SIG-M5 treated with dmso at 0.1 percent for 504 hours (cell line): ENCODE results near the gene SLC52A3.

ENCODE experiments used
- DNase-seq: peaks from one replicate; lab custom pipeline; 2025; ENCODE audit not compliant: unreplicated experiment; lab: John Stamatoyannopoulos, UW

SLC52A3 gene

DNA sequence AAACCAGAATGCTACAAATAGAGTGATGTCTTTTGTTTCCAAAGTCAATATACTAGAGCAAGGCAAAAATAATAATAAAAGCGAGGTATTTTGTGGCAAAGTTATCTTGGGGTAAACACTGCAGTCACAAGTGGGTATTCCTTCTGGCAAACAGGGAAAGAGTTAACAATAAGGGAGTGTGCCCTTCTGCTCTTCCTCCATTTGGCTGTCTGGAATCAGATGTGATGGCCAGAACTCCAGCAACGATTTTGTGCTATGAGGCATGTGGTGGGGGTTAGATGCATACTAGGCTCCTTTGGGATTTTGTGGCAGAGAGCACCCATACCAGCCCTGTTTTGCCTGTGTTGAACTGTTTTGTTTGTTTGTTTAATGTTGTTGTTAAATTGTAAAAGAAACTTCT, 2.4 kb upstream of the SLC52A3 start:
- DNase-seq = no peak

DNA sequence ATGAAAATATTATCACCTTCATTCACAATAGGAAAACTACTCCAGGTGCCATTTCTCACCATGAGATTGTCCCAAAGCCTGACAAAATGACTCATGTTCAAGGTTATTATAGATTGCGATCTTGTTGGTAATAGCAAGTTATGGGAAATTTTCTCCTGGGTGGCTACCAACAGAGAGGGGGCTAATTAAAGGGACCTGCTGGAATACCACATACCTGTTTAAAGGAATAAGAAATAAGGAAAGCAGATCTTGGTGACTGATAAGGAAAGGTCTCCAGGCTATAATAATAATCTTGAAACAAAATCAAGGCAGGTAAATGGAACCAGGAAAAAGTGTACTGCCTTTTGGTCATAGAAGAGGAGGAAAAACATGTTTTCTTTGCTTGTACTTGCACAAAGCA, 1.4 kb downstream of the SLC52A3 start:
- DNase-seq = no peak

DNA sequence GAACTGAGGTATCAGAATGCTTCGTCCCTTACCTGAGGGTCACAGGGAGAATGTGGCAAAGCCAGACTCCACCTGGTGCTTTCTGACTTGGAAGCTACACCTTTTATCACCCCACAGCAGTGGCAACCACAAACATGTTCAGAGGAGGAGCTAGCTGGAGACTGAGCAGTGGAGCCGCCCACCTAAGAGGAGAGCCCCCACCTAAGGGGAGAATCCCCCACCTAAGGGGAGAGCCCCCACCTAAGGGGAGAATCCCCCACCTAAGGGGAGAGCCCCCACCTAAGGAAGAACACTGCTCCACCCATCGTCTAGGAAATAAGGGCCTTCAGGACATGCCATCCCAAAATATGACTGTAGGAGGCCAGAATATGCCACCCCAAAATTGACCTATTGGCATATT, 4.0 kb downstream of the SLC52A3 start:
- DNase-seq = no peak

DNA sequence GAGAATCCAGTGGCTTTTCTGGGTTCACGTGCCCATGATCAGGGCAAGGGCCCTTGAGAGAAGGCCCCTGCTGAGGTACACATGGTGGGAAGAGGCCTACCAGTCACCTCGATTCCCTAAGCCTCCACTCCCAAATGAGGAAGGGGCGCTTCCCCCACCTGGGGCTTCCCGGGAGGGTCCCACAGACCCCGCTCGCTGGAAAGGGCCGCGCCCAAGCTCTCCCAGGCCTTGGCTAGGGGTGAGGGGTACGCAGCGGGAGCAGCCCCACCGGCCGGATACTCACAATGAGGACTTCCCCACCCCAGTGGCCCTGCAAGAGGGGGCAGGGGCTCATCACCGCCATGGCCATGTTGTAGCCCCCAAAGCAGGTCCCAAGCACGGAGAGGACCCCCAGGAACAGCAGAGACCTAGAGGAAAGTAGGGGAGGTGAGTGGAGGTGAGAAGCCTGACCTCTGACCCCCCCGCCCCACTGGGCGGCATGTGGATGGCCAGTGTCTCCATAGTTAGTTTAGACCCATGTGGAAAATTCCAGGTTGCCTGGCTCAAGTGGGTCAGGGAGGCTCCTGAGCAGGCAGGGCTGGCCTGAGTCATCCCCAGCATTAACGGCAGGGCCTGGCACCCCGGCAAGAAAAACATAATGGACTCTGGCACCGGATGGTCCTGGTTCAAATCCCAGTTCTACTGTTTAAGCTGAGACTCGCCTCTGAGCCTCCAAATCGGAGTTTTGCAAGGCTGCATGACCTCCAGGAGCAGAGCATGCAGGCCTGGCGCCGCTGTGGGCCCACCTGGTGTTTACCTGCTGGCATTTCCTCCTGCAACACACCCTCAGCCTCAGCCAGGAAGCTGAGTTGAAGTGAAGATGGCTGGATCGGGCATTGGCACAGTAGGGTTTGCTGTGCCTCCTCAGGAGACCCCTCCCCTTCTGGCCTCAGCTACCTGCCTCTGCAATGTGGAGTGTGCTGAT, 6.6 kb downstream of the SLC52A3 start:
- no peak for DNase-seq

GRCh38 chr20:760751-761417, 7.4 kb downstream of the SLC52A3 start:
- no peak for DNase-seq

GRCh38 chr20:757506-757905, 10.8 kb downstream of the SLC52A3 start:
- no peak for DNase-seq

- no peak for DNase-seq
Observed at GRCh38 chr20:755941-756340, 12.4 kb downstream of the SLC52A3 start.

DNA sequence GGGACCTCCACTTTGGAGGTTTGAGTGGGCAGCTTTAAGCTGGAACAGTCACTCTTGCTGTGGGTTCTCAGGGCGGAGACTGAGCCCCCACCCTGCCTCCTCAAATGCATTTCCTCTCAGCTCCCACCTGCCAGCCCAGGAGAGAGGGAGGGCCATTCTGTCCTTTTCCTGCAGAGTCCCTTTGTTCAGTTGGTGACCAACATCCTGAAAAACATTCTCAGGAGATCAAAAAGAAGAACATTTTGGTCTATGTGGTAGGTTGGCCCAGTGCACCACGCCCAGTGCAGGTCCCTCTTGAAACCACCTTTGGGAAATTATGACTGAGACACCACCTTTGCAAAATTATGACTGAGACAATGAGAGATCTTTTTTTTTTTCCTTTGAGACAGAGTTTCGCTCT, 13.4 kb downstream of the SLC52A3 start:
- no peak for DNase-seq

DNA sequence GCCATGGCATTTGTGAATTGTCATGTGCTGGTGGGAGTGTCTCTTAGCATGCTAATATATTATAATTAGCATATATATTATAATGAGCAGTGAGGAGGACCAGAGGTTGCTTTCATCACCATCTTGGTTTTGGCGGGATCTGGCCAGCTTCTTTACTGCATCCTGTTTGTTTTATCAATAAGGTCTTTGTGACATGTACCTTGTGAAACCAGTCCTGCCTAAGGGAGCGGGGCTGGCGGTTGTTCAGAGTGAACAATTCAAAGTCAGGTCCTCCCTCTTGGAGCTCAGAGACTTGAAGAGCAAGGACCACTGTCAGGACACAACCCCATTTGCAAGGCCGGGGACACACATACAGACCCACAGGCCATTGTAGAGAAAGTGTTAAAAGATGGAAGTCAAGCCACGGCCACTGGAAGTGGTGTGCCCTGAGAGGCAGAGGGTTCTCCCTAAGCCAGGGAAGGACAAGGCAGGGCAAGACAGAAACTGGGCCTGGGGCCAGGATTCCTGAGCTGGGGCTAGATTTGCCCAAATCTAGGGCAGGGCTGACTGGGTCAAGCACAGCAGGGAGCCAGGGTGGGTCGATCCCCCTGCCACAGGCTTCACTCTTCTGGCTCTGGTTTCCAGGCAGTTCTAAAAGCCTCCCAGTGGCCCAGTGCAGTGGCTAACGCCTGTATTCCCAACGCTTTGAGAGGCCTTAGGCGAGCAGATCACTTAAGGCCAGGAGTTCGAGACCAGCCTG, 14.2 kb downstream of the SLC52A3 start:
- DNase-seq = no peak

- DNase-seq = no peak
Observed at GRCh38 chr20:753136-753535, 15.2 kb downstream of the SLC52A3 start.

DNA sequence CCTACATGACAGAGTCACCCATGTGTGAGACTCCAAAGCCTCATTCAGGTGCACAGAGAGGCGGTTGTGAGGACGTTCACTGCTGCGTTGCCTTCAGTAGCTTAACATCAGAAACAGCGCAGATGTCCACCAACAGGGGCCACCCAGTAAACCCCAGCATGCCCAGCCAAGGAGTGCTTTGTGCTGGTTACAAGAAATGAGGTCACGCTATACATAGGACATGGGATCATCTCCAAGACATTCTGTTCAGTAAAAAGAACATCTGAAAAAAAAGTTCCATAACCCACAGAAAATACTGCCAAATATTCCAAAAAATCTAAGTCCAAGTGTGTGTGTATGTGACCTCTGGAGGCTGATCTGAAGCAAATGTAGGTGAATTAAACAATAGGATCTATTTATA, 16.0 kb downstream of the SLC52A3 start:
- DNase-seq = no peak

GRCh38 chr20:751761-752160, 16.5 kb downstream of the SLC52A3 start:
- no peak for DNase-seq

GRCh38 chr20:750801-751200, 17.5 kb downstream of the SLC52A3 start:
- DNase-seq = no peak

DNA sequence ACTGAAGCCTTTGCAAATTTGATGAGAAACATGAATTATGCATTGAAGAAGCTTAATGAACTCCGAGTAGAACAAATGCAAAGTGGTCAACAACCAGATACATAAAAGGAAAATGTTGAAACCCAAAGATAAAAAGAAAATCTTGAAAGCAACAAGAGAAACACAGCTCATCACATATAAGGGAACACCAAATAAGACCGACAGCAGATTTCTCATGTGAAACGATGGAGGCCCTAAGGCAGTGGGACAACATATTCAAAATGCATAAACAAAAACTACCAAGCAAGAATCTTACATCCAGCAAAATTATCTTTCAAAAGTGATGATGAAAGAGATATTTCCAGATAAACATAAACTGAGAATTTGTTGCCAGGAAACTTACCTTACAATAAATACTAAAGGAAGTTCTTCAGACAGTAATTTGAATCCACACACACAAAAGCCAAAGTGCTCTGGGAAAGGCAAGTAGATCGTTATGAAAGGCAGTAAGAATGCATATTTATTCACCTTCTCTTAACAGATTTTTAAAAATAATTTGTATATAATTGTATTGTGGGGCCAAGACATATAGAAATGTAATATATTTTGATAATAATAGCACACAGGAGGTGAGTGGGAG, 22.5 kb downstream of the SLC52A3 start:
- no peak for DNase-seq

GRCh38 chr20:742156-742555, 26.1 kb downstream of the SLC52A3 start:
- DNase-seq = no peak

DNA sequence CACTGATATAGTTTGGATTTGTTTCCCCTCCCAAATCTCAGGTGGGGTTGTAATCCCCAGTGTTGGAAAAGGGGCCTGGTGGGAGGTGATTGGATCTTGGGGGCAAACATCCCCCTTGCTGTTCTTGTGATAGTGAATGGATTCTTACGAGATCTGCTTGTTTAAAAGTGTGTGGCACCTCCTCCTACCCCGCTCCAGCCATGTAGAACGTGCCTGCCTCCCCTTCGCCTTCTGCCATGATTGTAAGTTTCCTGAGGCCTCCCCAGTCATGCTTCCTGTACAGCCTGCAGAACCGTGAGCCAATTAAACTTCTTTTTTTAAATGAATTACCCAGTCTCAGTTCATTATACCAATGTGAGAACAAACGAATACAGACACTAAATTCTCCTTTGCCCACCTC, 26.7 kb downstream of the SLC52A3 start:
- DNase-seq = no peak

DNA sequence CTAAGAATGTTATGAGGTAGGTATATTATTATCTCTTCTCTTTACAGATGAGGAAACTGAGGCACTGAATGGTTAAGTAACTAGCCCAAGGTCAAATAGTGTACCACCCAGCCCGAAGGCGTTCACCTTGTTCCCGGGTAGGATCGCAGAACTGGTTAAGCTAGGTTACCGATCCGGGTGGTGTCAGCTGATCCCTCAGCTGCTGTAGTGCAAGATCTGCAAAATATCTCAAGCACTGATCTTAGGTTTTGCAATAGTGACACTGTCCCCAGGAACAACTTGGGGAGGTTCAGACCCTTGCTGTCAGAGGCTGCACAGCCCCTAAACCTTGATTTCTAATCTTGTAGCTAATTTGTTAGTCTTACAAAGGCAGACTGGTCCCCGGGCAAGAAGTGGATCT, 28.1 kb downstream of the SLC52A3 start:
- DNase-seq = no peak

GRCh38 chr20:739736-740135, 28.6 kb downstream of the SLC52A3 start:
- no peak for DNase-seq

- DNase-seq = no peak
Observed at GRCh38 chr20:733861-734260, 34.4 kb downstream of the SLC52A3 start.

DNA sequence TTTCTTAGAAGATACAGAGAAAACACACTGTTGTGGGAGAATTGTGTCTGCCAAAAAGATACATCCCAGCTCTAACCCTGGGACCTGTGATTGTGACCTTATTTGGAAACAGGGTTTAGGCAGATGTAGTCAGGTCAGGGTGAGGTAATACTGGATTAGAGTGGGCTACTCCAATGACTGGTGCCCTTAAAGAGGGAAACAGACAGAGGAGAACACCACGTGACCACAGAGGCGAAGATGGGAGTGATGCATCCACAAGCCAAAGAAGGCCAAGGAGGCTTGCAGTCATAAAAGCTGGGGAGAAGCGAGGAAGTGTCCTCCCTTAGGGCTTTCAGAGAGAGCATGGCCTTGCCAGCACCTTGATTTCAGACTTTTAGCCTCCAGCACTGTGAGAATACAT, 35.6 kb downstream of the SLC52A3 start:
- no peak for DNase-seq

- no peak for DNase-seq
Observed at GRCh38 chr20:731891-732560, 36.3 kb downstream of the SLC52A3 start.
